ENCODE data around the gene UBXN7. TPM values are rescaled to one million over a fixed set of nuclear protein-coding genes. Genes with fewer than 3 reads are reported as not detected.
"Not testable (repeated sequence)": the region's sequence is repeated elsewhere in the genome, so short reads cannot be mapped to it uniquely, and the experiment has no call there.

UBXN7 gene
- total RNA-seq, 1 donor from 2014 or later = 33.3 TPM

- intact Hi-C loops (cut with DNase I) = no loop called here
- DNase-seq = peak; percentile 93
- ATAC-seq (ENCODE audit: poor library complexity) = peak; percentile 95
These were observed 9.0 kb downstream of the UBXN7 start for GRCh38 chr3:196423044-196423781.

- ATAC-seq (ENCODE audit: poor library complexity); DNase-seq: not testable (repeated sequence)
These were observed 10.6 kb downstream of the UBXN7 start for GRCh38 chr3:196421668-196422067.

GRCh38 chr3:196419386-196419785 is 12.8 kb downstream of the UBXN7 start:
- intact Hi-C loops (cut with DNase I) = no loop called here
- DNase-seq = no peak
- ATAC-seq (ENCODE audit: poor library complexity) = no peak

More at GRCh38 chr3:196421668-196422067, 10.6 kb downstream of the UBXN7 start:
- intact Hi-C loops (cut with DNase I) = not testable (repeated sequence)

GRCh38 chr3:196418601-196419000 is 13.6 kb downstream of the UBXN7 start:
- DNase-seq (no peak), ATAC-seq (ENCODE audit: poor library complexity) (no peak)
- intact Hi-C loops (cut with DNase I) = no loop called here

GRCh38 chr3:196414469-196414868 is 17.8 kb downstream of the UBXN7 start:
- ATAC-seq (ENCODE audit: poor library complexity) (no peak), DNase-seq (no peak)
- intact Hi-C loops (cut with DNase I) = no loop called here

GRCh38 chr3:196412704-196413103 is 19.5 kb downstream of the UBXN7 start:
- no peak for ATAC-seq (ENCODE audit: poor library complexity)
- intact Hi-C loops (cut with DNase I) = no loop called here

GRCh38 chr3:196409409-196409808 is 22.8 kb downstream of the UBXN7 start:
- ATAC-seq (ENCODE audit: poor library complexity) = no peak
- no peak for DNase-seq

More at GRCh38 chr3:196412704-196413103, 19.5 kb downstream of the UBXN7 start:
- DNase-seq = no peak

GRCh38 chr3:196408565-196409300 is 23.5 kb downstream of the UBXN7 start:
- DNase-seq (no peak), ATAC-seq (ENCODE audit: poor library complexity) (no peak)
- intact Hi-C loops (cut with DNase I) = no loop called here

More at GRCh38 chr3:196409409-196409808, 22.8 kb downstream of the UBXN7 start:
- intact Hi-C loops (cut with DNase I) = no loop called here

- ATAC-seq (ENCODE audit: poor library complexity) = peak; percentile 36
- DNase-seq = no peak
- intact Hi-C loops (cut with DNase I) = no loop called here
These were observed 25.3 kb downstream of the UBXN7 start for GRCh38 chr3:196406811-196407470.

GRCh38 chr3:196400331-196400730 is 31.9 kb downstream of the UBXN7 start:
- no peak for DNase-seq

GRCh38 chr3:196399485-196399945 is 32.7 kb downstream of the UBXN7 start:
- ATAC-seq (ENCODE audit: poor library complexity) (peak; percentile 38), DNase-seq (no peak)

More at GRCh38 chr3:196400331-196400730, 31.9 kb downstream of the UBXN7 start:
- intact Hi-C loops (cut with DNase I) = no loop called here
- ATAC-seq (ENCODE audit: poor library complexity) = no peak

GRCh38 chr3:196398782-196399181 is 33.4 kb downstream of the UBXN7 start:
- intact Hi-C loops (cut with DNase I) = no loop called here
- DNase-seq = no peak
- ATAC-seq (ENCODE audit: poor library complexity) = no peak

More at GRCh38 chr3:196399485-196399945, 32.7 kb downstream of the UBXN7 start:
- intact Hi-C loops (cut with DNase I) = no loop called here

- no peak for ATAC-seq (ENCODE audit: poor library complexity)
- intact Hi-C loops (cut with DNase I) = no loop called here
- no peak for DNase-seq
These were observed 34.3 kb downstream of the UBXN7 start for GRCh38 chr3:196397941-196398340.

- ATAC-seq (ENCODE audit: poor library complexity) (no peak), DNase-seq (no peak)
- intact Hi-C loops (cut with DNase I) = no loop called here
These were observed 42.1 kb downstream of the UBXN7 start for GRCh38 chr3:196390116-196390515.

- intact Hi-C loops (cut with DNase I) = no loop called here
- DNase-seq = no peak
- no peak for ATAC-seq (ENCODE audit: poor library complexity)
These were observed 43.3 kb downstream of the UBXN7 start for GRCh38 chr3:196388956-196389355.

- intact Hi-C loops (cut with DNase I); DNase-seq; ATAC-seq (ENCODE audit: poor library complexity): not testable (repeated sequence)
These were observed 44.3 kb downstream of the UBXN7 start for GRCh38 chr3:196387941-196388340.

GRCh38 chr3:196386797-196387196 is 45.4 kb downstream of the UBXN7 start:
- DNase-seq; ATAC-seq (ENCODE audit: poor library complexity); intact Hi-C loops (cut with DNase I): not testable (repeated sequence)

- ATAC-seq (ENCODE audit: poor library complexity); intact Hi-C loops (cut with DNase I); DNase-seq: not testable (repeated sequence)
These were observed 46.2 kb downstream of the UBXN7 start for GRCh38 chr3:196386034-196386433.

GRCh38 chr3:196385446-196385845 is 46.8 kb downstream of the UBXN7 start:
- ATAC-seq (ENCODE audit: poor library complexity); intact Hi-C loops (cut with DNase I); DNase-seq: not testable (repeated sequence)

All from Right ventricle myocardium superior (tissue), 1 donor.